ENCODE results near the gene CFDP1.

Gene CFDP1

DNA sequence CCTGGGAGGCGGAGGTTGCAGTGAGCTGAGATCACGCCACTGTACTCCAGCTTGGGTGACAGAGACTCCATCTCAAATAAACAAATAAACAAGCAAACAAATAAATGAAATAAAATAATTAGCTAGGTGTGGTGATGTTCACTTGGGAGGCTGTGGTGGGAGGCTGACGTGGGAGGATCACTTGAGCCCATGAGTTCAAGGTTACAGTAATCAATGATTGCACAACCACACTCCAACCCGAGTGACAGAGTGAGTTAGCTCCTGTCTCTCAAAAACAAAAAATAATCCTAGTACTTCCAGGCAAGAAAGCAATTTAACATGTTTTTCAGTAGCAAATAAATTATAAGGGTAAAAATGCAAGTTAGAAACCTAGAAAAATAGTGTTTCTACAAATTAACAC, 26.4 kb downstream of the CFDP1 start:
- DNase-seq (ENCODE audit: low read depth in 2 of 2): no peak

DNA sequence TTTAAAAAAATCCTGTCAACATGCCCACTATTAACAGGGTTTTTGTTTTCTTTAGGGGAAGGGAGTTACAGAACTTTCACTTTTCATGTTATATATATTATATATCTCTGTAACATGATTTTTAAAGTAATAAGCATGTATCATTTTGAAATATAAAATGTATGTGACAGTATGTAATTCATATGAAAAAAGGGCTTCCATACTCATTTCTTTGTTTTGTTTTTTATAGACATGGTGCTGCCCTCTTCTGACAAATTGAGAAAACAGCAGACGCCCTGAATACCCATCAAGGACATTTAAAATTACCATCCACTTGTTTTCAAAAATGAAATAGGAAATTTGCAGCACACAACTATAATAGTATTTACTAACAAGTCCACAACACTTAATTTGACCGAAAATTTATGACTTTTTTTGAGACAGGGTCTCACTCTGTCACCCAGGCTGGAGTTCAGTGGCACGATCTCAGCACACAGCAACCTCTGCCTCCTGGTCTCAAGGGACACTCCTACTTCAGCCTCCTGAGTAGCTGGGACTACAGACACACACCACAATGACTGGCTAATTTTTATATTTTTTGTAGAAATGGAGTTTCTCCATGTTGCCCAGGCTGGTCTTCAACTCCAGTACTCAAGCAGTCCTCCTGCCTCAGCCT, 30.4 kb downstream of the CFDP1 start:
- DNase-seq (ENCODE audit: low read depth in 2 of 2): peak; percentile 22 to 27

GRCh38 chr16:75402159-75402820, 31.0 kb downstream of the CFDP1 start:
- DNase-seq (ENCODE audit: low read depth in 2 of 2): peak; percentile 26

DNA sequence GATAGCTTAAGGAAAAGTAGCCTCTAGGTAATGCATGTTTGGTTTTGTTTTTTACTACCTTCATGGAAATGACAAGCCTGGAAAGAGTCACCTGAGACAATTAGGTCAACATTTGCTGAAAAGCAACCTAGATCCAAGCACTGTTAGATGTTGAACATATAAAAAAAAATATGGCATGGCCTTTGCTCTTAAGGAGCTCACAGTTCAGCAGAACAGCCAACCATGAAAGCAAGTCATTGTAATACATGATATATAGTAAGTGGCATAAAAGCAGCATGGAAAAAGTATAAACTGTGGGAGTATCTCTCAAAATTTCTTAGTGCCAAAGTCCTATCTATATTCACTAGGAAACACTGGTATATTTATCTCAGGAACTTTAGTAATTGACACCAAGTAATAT, 31.6 kb downstream of the CFDP1 start:
- DNase-seq (ENCODE audit: low read depth in 2 of 2): no peak

GRCh38 chr16:75398333-75398732, 35.0 kb downstream of the CFDP1 start:
- DNase-seq (ENCODE audit: low read depth in 2 of 2): no peak

DNA sequence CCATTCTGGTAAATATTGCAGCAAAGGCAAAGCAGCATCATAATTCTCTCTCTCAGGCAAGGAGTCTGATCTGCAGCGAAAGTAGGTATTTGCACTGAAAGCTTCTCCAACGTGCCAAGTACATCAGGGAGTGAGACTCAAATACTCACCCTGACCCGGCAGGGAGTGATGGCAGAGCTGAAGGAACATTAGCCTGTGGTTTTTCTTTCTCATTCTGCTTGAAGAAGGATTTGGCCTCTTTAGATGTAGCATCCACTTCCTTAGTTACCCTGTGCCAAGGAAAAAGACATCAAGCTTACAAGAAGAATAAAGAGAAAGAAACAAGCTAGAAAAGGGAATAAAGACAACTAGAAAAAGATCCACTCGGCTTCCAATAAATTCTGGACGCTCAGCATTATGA, 38.4 kb downstream of the CFDP1 start:
- DNase-seq (ENCODE audit: low read depth in 2 of 2): no peak

DNA sequence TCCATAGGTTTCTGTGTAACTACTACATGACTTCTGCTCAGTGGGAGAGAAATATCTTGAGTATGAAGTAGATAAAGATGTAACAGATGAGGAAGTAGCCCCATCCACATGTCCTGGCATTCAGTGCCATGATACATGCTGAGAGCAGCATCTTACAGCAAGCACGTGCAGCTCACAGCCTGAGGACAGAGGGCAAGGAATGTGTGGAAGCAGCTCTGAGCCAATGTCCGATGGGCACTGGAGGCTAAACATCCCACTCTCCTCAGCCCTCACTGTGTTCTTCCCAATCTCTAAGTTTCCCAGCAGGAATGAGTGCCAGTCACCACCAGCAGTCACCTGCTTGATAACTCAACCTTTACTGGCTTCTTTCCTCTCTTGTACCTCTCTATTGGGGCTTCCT, 40.4 kb downstream of the CFDP1 start:
- DNase-seq (ENCODE audit: low read depth in 2 of 2): no peak

DNA sequence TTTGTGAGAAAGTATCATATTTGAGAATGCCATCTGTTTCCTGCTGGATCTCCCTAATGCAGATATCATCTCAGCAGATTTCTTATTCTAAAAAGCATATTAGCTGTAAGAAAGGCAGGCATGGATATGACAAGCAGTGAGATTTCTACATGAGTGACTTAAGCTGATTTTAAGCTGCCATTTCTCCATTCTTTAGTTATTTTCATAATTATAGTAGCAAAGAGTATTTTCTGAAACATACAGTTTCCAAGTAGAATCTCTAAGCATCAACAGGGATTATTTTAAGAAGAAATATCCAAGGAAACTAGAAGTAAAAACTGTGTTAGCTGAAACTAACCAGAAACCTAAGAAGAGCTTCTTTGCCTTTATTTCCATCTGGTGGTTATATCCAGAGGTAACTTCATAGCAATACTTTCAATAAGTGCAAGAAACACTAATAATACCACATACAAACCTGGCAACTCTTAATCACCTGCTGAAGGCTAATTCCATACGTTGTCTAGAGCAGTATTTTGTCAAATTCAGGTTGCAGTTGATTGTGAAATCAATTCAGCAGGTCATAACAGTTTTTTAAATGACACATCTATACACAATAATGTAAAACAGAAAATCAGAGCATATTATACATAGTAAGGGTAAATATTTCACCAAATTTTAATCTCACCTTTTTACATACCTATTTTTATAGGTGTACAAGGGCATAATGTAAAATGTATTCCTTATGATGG, 42.2 kb downstream of the CFDP1 start:
- no peak for DNase-seq (ENCODE audit: low read depth in 2 of 2)

GRCh38 chr16:75389096-75389690, 44.1 kb downstream of the CFDP1 start:
- no peak for DNase-seq (ENCODE audit: low read depth in 2 of 2)

GRCh38 chr16:75387951-75388350, 45.4 kb downstream of the CFDP1 start:
- DNase-seq (ENCODE audit: low read depth in 2 of 2): no peak

GRCh38 chr16:75385507-75386152, 47.7 kb downstream of the CFDP1 start:
- peak; percentile 79 to 81 for DNase-seq (ENCODE audit: low read depth in 2 of 2)

DNA sequence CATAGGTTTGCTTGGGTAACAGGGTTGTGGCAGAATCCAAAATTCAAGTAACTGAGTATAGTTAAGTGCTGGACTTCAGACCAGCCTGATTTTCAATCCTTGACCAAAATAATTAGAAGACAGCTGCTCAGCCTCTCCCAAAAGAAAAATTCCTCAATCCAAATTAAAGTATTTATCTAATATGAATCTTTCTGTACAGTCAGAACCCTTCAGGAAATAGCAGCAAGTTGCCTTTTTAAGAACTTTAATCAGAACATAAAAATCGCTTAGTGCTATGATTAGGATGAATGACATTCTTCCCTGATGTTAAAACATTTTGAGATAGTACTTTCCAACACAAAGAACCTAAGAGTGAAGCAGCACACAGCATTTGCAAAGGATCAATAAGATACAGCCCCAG, 50.2 kb downstream of the CFDP1 start:
- DNase-seq (ENCODE audit: low read depth in 2 of 2): no peak

GRCh38 chr16:75382611-75383010, 50.7 kb downstream of the CFDP1 start:
- DNase-seq (ENCODE audit: low read depth in 2 of 2): no peak

GRCh38 chr16:75380870-75381269, 52.4 kb downstream of the CFDP1 start:
- no peak for DNase-seq (ENCODE audit: low read depth in 2 of 2)

GRCh38 chr16:75379911-75380847, 53.1 kb downstream of the CFDP1 start:
- no peak for DNase-seq (ENCODE audit: low read depth in 2 of 2)

DNA sequence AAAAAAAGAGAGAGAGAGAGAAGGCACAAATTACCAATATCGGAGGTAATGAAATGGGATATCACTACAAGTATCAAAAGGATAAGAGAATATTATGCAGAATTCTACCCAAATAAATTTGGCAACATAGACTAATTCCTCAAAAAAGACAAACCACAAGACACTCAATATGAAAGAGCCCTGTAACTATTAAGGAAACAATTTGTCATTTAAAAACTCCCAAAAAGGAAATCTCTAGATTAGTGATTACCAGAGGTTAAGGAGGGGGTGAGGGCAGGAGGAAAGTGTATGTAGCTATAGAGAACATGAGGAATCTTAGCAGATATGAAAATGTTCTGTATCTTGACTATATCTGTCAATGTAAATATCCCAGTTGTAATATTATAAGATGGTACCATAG, 54.0 kb downstream of the CFDP1 start:
- no peak for DNase-seq (ENCODE audit: low read depth in 2 of 2)

- no peak for DNase-seq (ENCODE audit: low read depth in 2 of 2)
Measured at GRCh38 chr16:75378616-75379015, 54.7 kb downstream of the CFDP1 start.

- peak; percentile 93 to 94 for DNase-seq (ENCODE audit: low read depth in 2 of 2)
Measured at GRCh38 chr16:75377729-75378386, 55.4 kb downstream of the CFDP1 start.

DNA sequence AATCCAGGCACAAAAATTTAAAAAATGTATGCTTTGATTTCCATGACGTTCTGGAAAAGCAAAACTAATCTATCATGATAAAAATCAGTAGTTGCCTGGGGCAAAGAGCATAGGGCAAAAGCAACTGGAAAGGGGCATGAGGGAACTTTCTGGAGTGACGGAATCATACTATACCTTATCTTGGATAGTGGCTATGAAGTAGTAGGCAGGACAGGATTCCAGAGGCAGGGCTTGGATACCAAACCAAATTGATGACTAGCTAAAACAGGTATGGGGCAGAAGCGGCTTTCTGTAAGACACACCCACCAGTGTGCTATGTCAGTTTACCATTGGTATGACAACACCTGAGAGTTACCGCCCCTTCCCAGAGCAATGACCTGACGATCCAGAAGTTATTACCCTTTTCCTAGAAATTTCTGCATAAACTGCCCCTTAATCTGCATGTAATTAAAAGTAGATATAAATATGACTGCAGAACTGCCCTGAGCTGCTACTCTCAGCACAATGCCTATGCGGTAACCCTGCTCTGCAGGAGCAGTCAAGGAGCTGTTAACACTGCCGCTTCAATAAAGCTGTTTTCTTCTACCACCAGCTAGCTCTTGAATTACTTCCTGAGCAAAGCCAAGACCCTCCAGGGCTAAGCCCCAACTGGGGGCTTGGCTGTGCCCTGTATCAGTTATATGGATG, 56.7 kb downstream of the CFDP1 start:
- no peak for DNase-seq (ENCODE audit: low read depth in 2 of 2)

- DNase-seq (ENCODE audit: low read depth in 2 of 2): no peak
Measured at GRCh38 chr16:75374388-75374787, 58.9 kb downstream of the CFDP1 start.
